ENCODE results near the gene HOXC11. TPM values are rescaled to one million over a fixed set of nuclear protein-coding genes. Genes with fewer than 3 reads are reported as not detected.

Gene HOXC11
- polyA plus RNA-seq, 4 donors = 1.6 to 3.9 (median 3.3) TPM

DNA sequence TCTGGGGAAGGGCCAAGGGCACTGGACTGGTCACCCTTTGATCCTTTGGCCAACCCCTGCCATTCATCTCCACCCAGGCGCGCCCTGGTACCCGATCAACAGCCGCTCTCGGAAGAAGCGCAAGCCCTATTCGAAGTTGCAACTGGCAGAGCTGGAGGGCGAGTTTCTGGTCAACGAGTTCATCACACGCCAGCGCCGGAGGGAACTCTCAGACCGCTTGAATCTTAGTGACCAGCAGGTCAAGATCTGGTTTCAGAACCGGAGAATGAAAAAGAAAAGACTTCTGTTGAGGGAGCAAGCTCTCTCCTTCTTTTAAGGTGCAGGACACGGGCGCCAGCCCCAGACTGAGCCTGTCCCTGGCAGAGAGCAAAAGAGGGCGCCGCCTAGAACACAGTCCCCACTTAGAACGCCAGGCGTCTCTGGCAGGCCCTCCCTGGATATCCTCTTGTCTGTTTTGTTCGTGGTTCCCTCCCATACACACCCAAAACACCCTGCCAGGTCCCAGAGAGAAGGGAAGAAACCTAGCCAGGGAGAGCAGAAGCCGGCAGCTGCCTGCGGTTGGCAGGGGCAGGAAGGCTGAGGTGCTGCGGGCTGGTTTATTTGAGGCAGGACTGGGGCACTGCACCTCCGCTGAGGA is 16.6 kb upstream of the HOXC11 start:
- no peak for DNase-seq (ENCODE audit: low read depth in 4 of 4, low spot score in 3 of 4)

DNA sequence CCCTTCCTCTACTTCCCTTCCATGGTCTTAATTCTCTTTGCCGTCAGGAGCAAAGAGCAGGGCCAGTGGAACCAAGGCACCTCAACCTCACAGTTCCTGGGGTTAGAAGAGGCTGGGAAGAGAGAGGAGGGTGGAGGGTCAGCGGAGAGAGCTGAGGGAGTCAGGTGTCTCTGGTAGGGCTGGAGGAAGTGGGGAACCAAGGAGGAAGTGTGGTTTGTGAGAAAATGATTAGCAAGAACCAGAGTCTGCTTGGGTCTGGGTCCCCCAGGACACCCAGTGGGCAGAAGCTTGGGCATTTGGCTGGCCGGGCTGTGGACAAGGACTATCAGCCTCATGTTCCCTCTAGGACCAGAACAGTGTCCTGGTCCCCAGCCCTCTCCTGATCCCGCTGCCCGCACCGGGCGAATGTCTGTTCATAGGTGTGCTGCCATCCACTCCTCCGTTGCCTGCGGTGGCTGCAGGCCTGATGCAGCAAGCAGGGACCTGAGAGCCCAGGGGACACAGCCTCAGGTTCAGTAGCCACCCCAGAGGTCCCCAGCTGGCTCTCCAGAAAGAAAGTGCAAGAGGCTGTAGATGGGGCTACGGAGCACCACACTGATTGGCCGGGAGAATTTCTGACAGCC is 15.9 kb upstream of the HOXC11 start:
- DNase-seq (ENCODE audit: low read depth in 4 of 4, low spot score in 3 of 4) = no peak

DNA sequence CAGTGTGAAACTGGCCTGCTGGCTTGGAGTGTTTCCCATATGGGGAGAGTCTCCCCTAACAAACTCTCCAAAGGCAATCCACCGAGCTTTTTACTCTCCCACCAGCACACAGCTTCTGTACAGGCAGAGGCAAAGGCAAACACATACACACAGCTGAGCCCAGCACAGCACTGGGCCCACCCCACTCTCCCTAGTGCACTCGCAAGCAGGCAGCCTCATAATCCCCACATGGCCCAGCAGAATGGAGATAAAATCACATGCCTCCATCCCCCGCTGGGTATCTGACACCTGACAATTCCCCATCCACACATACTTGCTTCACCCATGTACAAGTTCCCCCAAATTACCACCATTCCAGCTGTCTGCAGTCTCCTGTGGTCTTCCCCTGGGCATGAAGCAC is 14.8 kb upstream of the HOXC11 start:
- DNase-seq (ENCODE audit: low read depth in 4 of 4, low spot score in 3 of 4) = no peak

GRCh38 chr12:53959314-53959713 is 13.6 kb upstream of the HOXC11 start:
- DNase-seq (ENCODE audit: low read depth in 4 of 4, low spot score in 3 of 4) = no peak

GRCh38 chr12:53960187-53961024 is 12.5 kb upstream of the HOXC11 start:
- DNase-seq (ENCODE audit: low read depth in 4 of 4, low spot score in 3 of 4) = no peak

DNA sequence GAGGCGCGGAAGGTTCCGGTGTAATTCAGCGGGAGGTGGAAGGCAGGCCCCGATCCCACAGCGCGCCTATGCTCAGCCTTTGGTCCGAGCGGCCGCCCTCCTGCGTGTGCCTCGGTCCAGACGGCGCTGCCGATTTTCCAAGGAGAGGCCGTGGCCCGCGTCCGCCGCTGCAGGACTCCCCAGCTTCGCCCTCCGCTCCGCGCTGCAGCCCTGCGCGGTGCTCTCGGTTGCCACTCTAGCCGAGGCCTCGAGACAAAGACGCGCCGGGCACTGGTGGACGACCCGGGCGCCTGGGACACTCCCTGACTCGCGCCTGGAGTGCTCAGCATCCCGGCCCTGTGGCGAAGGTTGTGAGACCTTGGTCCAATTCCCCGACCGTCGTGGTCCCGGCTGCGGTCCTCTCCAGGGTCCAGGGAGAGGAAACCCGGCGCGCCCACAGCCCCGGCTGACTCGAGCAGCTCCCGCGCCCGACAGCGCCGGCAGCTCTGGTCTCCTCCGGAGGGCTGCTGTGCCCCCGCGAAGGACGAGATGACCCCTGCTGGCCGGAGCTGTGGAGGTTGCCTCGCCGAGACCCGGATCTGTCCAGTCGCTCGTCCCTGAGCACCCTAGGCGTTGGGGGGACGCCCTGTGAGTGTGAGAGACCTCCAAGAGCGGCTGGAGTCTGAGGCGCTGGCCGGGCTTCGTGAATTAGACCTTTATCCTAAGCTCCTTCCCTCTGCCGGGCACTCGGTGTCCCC is 11.7 kb upstream of the HOXC11 start:
- no peak for DNase-seq (ENCODE audit: low read depth in 4 of 4, low spot score in 3 of 4)

DNA sequence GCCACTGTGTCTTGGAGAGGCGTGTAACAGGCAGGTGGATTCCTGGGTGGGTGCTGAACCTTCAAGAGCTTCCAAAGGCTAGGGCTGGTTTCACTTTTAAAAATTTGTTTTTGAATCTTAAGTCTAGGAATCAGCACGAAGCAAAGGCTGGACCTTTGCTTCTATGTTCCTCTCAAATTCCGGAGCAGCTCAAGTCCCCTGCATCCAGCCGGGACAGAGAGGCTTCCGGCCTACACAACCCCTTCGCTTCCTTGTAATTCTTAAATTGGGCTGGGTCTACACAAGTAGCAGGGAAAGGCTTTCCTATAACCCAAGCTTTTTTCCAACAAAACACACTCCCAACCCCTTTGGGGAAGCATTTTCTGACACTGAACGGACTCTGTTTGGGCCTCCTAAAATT is 9.9 kb upstream of the HOXC11 start:
- no peak for DNase-seq (ENCODE audit: low read depth in 4 of 4, low spot score in 3 of 4)

DNA sequence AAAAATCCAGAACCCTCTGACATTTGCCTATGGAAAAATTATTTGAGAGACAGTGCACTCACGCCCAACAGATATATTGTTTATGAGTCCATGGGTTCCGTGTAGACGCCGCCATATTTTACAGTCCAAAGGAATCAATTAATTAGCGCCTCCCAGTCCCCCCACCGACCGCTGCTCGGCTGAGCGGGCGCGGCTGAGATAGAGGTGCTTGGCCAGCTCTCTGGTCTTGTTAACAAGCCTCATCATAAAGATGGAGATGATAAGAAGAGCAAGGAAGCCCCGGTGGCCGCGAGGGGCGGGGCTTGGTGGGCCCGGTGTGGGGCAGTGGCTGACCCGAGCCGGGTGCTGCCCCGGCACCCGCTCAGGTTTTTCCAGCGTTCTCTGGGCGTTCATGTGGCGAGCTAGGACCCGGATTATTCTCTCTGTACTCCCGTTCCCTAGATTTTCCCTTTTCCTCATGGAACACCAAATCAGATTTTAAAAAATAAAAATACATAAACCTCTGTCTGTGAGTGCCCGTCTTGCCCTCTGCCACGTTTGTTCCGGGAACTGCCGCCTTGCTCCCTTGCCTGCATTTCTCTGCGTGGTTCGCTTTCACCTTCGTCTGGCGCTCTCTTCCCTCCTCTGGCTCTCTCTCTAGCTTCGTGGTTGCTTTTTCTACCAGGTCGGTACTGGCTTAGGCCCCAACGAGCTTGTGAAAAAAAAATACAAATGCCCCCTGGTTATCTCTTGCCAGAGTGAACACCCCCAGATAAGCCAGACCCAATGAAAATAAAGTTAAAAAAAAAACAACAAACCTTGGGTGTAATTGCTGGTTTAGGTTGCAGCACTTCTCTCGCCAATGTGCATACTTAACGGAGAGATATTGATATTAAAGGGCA is 9.3 kb upstream of the HOXC11 start:
- DNase-seq (ENCODE audit: low read depth in 4 of 4, low spot score in 3 of 4) = no peak

DNA sequence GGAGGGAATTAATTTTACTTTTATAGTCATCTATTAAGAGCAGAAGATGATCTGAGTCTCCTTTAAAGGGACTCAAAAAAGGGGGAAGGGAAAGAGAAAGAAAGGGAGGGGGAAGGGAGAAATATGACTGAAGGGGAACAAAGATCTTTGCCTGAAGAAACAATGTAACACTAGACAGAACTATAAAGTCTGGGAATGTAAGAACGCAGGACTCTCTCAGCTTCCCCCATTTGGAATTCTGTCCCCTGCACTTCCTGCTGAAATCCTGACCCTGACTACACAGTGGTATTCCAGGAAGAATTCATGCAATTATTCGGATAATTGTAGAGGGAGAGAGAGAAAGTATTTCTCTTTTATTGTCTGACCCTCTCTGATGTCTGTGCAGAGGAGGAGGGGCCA is 8.6 kb upstream of the HOXC11 start:
- no peak for DNase-seq (ENCODE audit: low read depth in 4 of 4, low spot score in 3 of 4)

GRCh38 chr12:53965281-53966084 is 7.4 kb upstream of the HOXC11 start:
- no peak for DNase-seq (ENCODE audit: low read depth in 4 of 4, low spot score in 3 of 4)

GRCh38 chr12:53966085-53966384 is 6.9 kb upstream of the HOXC11 start:
- no peak for DNase-seq (ENCODE audit: low read depth in 4 of 4, low spot score in 3 of 4)

DNA sequence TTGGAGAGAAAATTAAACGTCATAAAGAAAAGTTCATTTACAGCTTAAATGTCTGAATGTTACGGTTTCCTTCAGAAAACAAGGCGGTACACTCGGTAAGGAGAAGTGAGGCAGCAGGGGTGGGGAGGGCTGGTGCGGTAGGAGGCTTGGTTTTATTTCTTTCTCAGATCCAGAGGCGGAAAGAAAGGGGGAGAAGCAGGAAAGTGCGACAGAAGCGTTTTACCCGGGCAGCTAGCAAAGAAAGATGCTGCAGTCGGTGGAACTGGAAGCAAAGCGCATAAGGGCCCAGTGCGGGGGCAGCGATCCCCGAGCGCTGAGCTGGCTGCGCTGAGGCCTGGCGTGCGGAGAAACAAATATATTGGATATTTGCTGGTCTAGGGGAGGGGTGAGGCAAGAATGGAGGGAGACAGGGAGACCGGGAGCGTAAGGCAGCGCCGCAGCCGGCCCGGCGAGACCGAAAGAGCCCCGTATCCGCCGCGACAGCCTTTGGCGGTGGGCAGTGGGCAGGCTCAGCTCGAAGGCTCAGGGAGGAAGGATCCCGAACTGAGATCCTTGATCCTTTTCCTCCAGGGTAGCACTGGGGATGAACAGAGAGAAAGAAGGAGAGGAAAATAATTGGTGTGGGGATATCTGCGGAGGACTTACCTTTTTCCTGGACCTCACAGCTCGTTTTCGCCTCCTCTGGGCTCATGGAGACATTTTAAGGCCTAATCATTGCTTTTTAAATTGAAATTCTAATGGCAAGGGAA is 6.4 kb upstream of the HOXC11 start:
- no peak for DNase-seq (ENCODE audit: low read depth in 4 of 4, low spot score in 3 of 4)

- no peak for DNase-seq (ENCODE audit: low read depth in 4 of 4, low spot score in 3 of 4)
These were observed 5.5 kb upstream of the HOXC11 start for GRCh38 chr12:53967421-53967925.

- DNase-seq (ENCODE audit: low read depth in 4 of 4, low spot score in 3 of 4) = no peak
These were observed 4.5 kb upstream of the HOXC11 start for GRCh38 chr12:53968214-53969127.

- no peak for DNase-seq (ENCODE audit: low read depth in 4 of 4, low spot score in 3 of 4)
These were observed 3.2 kb upstream of the HOXC11 start for GRCh38 chr12:53969588-53970259.

DNA sequence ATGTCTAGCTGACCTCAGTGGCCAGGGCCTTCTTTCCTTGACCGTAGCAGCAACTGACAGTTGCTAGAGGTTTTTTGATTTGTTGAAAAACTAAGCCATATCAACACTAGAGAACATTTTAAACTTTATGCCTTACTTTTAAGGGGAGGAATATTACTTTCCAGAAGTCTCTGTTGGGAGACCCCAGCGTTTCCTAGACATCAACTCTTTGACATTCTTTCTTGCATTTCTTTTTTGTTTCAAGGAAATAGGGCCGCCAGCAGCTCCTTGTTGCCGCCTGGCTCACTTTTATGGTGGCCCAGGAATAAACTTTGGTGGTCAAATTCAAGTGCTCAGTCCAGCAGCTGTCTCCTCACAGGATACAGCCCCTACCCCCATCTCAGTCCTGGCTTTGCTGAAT is 2.5 kb upstream of the HOXC11 start:
- DNase-seq (ENCODE audit: low read depth in 4 of 4, low spot score in 3 of 4) = no peak

GRCh38 chr12:53971129-53971528 is 1.8 kb upstream of the HOXC11 start:
- no peak for DNase-seq (ENCODE audit: low read depth in 4 of 4, low spot score in 3 of 4)
